NCI-H1930 (cell line): ENCODE data around the gene PHACTR3.

ENCODE experiments used
- DNase-seq, 2 experiments: peaks; one replicate each; lab custom pipeline; 2025; lab: John Stamatoyannopoulos, UW

Gene PHACTR3

DNA sequence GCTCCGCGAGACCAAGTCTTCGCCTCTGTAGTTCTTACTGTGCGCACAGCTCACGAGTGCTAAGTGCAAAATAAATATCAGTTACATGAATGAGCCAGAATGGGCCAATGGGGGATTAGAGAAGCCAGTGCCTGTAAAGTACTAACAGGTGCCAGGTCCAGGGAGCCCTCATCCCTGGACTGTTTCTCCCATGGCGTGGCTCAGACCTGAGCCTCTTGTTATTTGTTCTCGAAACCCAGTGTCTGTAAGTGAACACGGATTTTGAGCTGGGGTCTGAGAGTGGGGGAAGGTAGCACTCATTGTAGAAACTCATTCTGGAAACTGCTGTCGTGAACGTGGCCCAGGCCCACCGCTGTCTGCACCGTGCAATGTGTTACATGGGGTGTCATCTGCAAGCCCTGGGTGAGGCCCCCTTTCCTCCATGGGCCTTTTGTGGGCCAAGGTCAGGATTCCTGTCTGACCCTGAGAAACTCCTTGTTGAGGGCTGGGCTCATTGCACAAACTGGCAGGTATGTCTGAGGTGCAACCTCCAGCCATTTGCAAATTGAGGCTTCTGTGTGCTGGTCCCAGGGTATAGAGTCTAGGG is 174.4 kb downstream of the PHACTR3 start:
- no peak for DNase-seq

DNA sequence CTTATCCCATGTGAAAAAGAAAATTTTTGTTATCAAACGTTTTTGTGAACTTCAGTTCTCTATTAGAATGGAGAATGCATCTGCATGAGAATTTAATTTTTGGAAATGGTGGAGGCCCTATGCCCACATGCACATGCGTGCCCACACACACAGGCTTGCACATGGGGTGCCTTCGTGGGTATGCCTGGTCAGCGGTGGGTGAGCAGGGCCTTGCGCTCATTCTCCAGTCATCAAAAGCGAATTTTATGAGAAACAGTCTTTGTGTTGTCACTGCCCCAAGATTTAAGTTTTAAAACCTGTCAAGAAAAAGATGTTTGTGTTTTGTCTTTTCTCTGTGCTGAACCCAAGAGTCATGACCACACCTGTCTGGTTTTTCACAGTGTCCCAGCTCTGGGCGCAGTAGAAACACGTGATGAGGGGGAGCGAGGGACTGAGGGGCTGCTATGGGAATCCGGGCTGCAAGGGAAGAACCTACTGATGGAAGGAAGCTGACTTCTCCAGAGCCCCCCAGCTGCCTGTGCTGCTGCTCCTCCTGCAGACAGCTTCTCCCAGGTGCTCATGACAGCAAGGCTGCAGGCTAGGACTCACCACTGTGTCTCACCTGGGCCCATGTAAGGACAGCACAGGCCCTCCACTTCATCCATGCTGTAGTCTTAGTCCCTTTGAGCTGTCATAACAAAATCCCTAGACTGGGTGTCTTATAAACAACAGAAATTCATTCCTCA is 175.5 kb downstream of the PHACTR3 start:
- DNase-seq, result no peak

DNA sequence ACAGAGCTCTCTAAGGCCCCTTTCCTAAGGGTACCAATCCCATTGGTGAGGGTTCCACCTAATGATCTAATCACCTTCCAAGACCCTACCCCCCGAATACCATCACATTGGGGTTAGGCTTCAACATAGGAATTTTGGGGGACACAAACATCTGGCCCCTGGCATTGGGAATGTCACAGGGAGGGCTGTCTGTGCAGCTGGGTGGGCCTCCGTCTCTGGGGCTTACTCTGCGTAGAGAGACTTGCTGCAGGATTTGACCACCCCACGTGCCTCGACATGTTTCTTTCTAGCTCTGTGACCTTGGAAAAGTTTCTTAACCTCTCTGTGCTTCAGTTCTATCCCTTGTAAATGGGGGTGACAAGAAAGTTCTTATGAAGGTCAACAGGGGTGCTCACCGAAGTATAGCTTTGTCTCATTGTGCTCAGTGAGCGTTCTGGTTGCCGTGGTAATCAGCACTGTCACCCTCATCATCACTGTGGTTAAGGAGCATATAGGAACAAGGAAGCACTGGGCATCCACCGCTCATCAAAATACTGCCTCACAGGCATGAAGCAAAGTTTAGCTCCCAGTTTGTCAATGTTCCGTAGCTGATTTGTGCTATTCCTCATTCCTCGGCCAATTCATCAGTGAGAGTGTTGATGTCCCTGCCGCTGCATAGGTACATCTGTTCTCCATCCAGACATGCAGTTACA is 176.3 kb downstream of the PHACTR3 start:
- no peak for DNase-seq

DNA sequence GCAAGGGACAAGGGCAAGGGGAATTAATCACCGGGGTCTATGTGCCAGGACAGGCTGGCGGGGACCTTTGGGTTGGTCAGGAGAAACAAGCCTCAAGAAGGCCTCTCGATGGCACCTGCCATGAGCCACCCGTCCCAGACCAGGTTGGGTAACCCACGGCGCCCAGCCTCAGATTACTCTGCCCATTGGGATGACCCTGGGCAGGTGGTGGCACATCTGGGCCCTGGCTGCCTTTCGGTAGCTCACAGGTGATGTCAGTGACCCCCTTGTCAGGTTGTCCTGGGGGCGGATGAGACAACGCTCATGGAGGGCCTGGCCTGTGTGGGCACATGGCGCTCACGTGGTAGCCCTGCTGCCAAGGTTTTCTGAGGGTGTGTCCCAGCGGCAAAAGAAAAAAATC is 176.9 kb downstream of the PHACTR3 start:
- no peak for DNase-seq

DNA sequence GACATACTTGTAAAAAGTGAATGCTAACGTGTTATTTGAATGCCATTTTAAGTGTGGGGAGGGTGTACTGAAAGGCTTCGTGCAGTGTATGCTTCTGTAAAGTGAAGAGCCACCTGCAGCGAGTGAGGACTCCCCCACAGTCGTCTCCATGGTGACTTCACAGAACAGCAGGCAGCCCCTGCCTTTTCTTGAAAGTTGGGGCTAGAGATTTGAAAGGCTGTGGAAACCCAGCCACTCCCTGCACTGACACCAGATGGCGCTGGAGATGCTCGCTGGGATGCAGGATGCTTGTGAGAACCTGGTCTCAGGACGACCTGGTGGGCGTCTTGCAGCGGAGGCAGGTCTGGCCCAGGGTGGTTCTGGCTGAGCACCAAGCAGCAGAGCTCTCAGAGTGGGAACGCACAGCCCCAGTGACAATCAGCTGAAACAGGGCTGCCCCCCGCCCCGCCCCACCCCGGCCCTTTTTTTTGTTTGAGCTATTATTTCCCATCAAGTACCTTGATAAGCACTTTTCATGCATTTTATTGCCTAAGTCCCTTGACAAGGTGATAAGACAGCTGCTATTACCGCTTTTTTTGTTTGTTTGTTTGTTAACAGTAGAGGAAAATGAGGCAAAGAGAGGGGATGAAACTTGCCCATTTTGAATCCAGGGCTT is 178.8 kb downstream of the PHACTR3 start:
- peak; percentile 27 to 36 for DNase-seq

DNA sequence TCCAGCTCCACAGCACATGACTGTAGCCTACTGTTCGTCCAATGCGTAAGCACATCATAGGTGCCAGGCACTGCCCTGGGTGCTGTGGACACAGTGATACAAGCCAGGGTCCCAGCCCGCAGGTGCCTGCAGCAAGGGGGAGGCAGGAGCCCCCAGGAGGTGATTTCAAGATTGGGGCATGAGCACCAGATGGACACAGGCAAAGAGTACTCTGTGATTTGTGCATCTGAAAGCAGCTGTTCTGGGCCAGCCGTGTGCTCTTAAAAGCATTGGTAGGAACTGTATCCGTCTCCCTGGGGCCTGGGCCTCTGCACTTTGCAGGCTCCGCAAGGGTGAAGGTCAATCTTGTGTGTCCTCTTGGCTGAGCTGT is 179.3 kb downstream of the PHACTR3 start:
- DNase-seq, result no peak

DNA sequence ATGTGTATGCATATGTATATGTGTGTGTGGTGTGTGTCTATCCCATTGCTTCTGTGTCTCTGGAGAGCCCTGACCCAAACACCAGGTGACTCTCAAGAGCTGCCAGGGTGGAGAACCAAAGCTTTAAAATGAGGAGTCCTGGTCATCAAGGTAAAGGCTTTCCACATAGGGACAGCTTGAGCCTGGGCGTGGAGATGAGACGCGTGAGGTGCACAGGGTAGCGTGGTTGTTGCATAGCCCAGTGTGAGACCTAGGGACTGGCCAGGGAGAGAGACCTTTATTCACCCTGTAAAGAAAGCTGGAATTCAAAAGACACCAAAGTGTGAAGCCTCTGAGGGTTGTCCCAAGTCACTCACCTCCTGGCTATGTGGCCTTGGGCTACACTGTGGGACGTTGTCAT is 180.0 kb downstream of the PHACTR3 start:
- no peak for DNase-seq

DNA sequence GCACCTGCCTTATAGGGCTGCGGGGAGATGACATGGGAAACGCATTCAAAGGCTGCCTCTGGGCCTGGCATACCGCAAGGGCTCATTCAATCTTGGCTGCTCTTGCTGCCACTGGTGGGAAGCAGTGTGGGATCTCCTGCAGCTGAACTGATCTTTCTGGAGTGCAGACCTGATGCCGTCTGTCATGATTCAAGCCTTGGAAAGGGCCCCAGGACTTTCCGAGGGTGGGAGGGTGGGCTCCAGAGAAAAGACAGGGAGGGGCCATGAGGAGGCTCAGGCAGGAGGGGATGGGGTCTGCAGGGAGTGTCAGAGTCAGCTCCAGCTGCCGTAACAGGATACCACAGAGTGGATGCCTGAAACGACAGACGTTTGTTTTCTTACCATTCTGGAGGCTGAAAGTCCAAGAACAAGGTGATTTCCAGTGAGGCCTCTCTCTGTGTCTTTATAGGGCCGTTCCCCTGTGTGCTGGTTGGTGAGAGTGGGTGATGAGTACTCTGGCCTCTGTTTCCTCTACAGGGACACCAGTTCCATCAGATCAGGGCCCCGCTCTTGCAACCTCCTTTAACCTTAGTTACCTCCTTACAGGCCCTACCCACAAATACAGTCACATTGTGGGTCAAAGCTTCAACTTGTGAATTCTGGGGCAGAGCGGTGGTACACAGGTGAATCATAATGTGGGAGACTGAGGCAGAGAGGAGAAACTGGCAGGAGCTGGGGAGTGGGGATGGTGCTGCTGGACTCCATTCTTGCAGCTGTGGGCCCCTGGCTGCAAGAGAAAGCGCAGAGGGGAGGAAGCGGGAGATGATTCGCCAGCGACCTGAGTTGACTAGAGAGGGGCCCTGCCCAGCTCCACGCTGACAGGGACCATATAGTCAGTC is 180.7 kb downstream of the PHACTR3 start:
- DNase-seq, result no peak

DNA sequence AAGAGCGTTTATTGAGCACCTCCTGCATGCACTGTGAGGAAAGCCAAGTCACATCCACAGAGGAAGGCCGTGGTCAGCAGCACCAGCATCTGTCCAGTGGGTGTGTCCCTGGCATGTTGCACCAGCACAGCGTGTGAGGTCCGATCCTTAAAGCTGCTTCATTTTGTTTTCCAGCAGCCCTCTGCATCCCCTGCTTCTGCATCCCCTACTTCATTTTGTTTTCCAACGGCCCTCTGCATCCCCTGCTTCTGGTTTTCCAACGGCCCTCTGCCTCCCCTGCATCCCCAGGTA is 181.3 kb downstream of the PHACTR3 start:
- no peak for DNase-seq

DNA sequence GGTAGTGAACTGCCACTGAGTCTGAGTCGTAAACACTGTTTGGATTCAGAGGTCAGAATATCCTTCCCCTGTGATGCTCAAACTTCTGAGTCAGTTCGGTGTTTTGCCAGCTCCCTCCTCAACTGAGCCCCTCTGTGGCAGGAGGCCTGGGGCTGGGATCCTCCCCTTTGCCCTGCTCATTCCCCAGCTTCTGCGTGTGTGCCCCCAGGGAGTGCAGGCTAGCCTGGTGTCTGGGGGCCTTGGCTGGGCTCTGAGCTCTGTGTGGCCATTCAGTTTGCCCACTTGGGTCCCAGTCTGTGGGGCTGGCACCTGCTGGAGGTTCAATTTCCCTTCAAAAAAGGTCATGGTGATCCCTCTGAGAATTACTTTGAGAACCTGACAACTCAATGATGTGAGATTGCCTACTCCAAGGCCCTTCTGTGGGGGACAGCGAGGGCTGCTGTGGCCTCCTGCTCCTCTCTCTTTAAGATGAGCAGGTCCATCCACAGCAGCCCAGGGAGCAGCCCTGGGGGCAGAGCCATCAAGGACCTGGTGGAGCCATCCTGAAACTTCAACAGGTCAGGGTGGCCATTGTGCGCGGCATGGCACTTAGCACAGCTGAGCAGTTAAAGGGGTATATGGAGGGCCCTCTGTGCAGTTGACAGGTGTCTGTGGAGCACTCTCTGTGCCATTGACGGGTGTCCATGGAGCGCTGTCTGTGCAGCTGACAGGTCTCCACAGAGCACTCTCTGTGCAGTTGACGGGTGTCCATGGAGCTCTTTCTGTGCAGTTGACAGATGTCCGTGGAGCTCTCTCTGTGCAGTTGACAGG is 181.9 kb downstream of the PHACTR3 start:
- no peak for DNase-seq

DNA sequence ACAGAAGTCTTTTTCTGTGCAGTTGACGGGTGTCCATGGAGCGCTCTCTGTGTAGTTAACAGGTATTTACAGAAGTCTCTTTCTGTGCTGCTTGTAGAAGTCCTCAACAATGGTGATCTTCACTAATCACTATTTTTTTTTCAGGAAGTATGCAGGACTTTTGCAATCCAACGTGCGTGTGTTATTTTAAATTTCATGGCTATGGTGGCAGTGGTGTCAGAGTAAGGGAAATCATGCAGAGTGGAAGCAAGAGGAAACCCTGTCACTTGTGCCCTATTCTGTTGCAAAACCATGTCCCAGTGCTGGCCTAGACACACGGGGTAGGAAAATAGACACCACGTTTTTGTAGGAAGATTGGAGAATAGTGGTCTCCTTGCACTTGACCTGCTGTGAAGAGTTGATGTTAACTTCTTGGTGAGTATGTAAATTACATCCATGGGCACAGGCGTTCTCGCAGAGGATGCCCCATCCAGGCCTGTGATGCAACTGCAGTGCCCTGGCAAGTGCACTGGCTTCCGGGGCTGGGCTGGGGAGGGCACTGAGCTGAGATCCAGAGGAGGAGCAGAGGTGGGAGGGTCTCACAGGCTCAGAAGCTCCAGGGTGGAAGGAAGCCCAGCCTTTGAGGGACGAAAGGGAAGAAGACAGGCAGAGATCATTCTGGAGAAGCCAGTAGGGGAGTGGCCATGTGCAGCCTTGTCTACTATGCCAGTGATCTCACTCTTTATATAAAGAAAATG is 182.6 kb downstream of the PHACTR3 start:
- no peak for DNase-seq

DNA sequence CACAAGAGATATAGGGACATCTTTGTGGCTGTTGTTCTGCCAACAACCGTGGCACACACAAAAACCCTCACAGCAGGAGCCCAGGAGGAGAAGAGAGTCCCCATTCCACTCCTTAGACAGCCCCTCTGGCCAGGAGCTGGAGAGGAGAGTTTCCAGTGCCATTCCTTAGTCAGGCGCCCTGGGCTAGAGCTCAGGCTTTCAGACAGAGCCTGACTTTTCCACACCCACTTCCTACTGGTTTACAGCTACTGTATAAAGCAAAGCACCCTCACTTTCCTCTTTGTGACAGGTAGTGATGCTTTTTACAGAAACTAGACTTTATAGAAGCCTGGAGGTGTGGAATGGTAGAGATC is 183.2 kb downstream of the PHACTR3 start:
- no peak for DNase-seq

DNA sequence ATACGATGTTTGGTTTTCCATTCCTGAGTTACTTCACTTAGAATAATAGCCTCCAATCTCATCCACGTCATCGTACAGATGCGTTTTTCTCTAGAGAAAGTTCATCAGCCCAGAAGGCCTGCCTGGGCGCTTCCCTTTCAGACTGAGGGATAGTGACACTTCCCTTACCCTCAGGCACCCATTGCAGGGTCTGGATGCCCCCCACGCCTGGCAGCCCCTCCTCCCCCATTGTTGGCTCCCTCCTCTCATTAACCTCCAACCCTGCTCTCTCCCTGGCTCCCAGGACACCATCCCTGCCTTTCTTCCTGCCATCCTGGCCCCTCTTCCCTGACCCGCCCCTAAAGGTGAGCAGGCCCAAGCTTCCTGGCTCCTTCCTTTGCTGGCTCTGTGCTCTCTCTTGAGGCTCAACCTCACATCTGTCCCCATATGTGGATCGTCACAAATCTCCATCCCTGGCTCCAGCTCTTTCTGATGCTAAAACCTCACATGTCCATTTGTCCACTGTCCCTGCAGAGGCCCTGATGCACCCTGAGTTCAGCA is 183.9 kb downstream of the PHACTR3 start:
- DNase-seq, result no peak

DNA sequence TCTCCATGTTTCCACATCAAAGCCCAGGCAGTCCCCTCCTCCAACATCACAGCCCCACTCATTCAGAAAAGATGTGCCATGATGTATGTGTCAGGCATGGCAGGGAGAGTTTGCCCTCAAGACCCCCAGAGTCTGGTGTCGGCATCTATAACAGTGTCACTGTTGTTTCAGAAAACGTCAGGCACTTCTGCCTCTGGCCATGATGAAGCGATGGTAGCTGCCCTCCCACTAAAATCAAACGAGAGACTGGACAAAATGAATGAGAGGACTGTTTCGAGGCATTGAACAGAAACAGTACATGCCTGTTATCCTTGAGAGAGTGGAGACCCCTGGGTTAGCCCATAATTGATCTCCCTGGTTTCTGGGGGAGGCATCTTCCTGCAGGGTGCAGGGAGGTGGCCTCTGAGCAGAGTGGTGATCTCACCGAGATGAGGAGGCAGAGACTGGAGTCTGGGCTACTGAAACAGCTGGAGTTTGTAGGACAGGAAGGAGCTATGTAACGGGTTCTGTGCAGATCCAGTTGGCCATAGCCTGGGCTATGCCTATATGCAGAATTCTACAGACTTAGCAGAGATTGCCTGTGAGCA is 184.6 kb downstream of the PHACTR3 start:
- no peak for DNase-seq

DNA sequence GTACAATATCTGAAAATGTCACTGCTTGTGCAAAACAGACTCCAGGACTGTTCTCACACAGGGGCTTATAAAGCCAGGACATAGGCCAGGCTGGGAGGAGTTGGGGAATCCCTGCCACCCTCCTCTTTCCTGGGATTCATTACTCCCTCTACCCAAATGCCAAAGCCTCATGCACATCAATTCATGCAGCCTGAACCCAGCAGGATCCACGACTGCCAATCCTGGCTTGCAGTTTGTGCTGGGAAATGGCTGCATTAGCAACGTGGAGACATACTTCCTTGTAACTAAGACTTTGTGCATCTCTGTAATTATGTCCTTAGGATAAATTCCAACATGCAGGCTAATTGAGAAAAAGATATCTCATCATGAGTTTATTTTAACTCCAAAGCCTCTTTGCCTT is 185.3 kb downstream of the PHACTR3 start:
- DNase-seq, result no peak

DNA sequence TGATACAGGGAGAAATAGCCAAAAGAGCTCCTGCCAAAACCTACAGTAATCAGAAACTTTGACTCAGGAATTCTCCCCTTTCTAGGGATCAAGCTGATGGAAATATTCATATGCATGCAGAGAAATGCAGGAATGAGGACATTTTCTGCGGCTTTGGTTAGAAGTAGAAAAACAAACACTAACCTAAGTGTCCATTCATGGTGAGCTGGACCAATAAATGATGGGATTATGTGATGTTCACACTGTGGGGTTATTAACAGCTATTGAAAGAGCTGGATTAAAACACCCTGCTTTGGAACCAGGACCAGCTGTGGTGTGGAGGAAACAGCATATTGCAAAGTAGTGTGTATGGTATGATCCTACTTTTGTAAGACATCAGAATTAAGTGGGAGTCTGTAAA is 186.0 kb downstream of the PHACTR3 start:
- DNase-seq, result no peak

DNA sequence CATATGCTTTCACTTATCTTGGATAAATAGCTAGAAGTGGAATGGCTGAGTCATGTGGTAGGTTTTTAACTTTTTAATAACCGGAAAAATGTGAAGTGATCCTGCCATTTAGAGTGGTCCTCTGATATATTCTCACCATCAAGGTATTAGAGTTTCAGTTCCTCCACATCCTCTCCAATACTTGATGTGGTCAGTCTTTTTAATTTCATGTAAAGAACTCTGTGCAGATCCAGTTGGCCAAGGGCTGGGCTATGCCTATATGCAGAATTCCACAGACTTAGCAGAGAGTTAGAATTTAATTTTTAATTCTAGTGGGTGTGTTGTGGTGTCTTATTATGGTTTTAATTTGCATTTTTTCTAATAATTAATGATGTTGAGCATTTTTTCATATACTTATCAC is 188.0 kb downstream of the PHACTR3 start:
- no peak for DNase-seq

DNA sequence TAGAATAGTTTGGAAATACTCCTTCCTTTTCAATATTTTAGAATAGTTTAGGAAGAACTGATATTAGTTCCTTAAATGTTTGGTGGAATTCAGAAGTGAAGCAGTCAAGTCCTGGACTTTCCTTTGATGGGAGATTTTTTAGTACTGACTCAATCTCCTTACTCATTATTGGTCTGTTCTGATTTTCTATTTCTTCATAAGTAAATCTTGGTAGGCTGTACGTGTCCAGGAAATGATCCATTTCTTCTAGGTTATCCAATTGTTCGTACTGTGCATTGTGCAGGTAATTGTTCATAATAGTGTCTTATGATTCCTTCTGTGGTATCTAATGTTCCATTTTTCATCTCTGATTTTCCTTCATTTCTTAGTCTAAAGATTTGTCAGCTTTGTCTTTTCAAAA is 190.2 kb downstream of the PHACTR3 start:
- no peak for DNase-seq

DNA sequence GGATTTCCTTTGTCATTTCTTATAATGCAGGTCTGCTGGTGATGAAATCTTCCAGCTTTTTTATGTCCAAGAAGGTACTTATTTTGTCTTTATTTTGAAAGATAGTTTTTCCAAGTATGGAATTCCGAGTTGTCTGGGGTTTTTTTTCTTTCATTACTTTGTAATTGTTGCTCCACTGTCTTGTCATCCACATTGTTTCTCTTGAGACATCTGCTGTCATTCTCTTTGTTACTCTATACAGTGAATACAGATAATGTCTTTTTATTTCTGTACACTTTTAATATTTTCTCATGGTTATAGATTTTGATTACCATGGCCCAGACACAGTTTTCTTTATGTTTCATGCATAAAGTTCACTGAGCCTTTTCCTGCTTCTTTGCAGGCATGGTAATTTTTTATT is 196.0 kb downstream of the PHACTR3 start:
- no peak for DNase-seq

DNA sequence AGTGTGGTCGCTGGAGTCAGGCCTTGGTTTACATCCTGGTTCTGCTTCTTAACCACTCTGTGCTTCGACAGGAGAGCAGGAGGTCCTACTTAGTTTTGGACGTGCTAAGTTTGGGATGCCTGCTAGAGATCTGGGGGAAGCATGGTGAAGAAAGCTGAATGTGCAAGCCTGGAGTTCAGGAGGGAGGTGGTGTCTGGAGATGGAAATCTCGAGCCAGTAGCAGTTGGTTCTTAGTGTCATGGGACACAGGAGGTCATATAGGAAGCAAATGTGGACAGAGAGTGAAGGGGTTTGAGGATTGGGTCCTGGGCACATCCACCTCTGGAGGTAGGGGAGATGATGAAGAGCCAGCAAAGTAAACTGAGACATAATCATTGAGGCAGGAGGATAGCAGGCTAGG is 197.7 kb downstream of the PHACTR3 start:
- no peak for DNase-seq
